Bone marrow (tissue), 2 donors: ENCODE results near the gene GAS6.

Experiments used
- DNase-seq, 2 donors: peaks; one replicate each; lab custom pipeline; 2025; lab: John Stamatoyannopoulos, UW

Gene GAS6

DNA sequence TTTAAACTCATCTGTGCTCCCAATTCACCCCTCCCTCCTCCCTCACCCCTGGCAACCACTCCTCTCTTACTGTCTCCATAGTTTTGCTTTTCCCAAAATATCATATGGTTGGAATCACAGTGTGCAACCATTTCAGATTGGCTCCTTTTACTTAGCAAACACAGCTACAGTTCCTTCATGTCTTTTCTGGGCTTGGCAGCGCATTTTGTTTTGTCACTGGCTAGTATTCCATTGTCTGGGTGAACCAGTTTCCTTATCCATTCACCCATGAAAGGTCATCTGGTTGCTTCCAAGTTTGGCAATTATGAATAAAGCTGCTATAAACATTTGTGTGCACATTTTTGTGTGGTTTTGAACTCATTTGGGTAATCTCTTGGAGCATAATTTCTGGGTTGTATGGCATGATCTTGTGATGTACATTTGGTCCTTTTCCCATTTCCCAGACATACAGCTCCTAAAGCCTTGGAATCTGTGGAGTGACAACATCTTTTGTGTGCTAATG lies 23.9 kb upstream of the GAS6 start:
- DNase-seq, result no peak

DNA sequence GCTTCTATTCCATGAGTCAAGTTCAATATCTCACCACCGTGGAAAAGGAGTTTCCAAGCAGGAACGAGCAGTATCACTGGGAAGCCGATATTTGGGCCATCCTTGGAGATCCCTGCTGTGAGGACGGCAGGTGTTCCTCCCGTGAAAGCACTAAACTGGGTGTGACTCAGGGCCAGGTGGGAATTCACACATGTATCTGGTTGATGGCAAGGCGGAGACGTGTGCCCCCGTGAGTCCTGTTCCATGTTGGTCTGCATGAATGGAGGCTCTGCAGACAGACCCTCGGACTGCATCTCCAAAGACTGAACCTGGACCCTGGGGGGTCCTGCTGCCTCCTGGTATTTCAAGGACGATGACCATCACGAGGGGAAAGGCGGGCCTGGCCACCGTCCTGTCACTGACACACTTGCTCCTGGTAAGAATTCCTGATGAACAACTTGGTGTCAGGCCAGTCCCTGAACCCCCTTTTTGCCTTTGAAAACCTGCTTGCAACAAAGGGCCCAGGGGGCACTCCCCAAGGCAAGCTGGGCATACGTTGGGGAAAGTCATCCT lies 22.8 kb upstream of the GAS6 start:
- no peak for DNase-seq

DNA sequence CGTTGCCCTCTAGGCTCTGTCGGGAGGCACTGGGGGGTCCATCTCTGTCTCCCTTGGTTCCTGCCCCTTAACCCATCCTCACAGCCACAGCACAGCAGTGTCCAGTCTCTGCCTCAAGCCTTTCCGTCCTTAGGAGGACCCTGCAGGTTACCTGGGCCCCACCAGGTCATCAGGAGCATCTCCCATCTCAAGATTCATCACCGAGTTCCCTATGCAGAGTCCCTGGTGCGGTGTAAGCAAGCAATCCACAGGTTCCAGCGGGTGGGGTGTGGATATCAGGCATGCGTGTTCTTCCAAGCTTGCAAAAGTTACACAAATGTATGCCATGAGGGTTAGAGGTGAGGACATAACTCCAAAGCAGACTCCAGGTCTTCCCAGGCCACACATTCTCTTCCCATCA lies 20.9 kb upstream of the GAS6 start:
- no peak for DNase-seq

DNA sequence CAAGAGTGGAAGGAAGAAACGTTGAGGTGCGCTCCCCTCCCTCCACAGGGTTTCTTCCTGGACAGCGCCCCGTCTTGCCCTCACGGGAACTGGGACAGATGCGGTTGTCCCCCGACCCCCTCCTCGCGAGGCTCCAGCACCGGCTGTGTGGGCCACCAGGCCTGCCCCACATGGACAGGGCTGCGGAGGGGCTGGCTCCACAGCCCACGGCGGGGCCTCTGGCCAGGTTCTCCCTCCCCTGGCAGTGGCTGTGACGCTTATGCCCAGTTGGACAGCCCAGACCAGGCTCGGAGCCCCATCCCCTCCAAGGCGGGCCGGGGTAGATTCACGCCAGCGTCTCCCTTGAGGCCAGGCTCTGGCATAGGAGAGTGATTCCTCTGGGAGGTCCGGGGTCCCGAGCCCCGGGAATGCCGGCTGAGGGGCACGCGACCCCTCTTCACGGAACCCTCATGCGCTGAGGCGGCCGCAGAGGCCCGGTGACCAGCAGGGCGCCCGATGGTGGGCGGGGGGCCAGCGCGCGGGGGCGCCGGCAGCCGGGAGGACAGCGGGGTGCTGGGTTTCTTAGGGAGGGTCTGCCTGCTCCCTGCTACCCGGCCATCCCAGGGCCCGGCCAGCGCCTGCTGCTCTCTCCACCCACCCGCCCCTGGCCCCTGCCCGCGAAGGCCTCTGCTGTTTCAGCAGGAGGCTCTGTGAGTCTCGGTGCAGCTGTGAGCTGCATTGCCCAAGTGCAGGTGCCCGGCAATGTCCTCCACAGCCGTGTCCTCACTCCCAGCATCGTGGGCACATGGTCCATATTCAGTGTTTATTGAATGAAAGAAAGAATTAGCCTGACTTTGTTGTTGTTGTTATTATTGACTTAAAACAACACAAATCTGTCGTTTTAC lies 20.3 kb upstream of the GAS6 start:
- no peak for DNase-seq

DNA sequence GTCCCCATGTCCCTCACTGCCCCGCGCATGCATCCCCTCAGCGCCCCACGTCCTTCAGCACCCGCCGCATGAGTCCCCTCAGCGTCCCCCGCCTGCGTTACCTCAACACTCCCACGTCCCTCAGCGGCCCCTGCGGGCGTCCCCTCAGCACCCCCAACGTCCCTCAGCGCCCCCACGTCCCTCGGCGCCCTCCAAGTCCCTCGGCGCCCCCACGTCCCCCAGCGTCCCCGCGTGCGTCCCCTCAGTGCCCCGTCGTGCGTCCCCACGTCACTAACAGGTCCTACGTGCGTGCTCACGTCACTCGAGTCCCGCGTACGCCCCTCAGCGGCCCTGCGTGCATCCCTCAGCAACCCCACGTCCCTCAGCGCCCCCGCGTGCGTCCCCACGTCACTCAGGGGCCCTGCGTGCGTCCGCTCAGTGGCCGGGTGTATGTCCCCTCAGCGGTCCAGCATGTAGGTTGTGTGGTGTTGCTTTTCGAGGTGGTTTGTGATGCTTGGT lies 19.5 kb upstream of the GAS6 start:
- no peak for DNase-seq

DNA sequence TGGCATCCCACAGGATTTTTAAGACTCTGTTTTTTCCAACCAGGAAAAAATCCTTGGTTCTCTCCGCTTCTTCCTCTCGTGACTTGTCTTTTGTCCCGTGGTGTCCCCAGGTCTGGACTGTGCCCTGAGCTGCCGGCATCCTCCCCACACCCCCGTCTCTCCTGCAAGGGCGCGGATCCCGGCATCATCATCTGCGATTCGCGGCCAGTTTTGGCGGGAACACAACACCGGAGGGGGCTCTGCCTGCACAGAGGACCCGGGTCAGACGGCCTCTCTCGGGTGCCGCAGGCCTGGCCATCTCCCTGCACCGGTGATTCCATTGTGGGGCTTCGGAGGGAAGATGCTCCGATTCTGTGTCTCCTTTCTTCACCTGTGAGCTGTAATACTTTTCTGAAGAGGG lies 18.8 kb upstream of the GAS6 start:
- no peak for DNase-seq

DNA sequence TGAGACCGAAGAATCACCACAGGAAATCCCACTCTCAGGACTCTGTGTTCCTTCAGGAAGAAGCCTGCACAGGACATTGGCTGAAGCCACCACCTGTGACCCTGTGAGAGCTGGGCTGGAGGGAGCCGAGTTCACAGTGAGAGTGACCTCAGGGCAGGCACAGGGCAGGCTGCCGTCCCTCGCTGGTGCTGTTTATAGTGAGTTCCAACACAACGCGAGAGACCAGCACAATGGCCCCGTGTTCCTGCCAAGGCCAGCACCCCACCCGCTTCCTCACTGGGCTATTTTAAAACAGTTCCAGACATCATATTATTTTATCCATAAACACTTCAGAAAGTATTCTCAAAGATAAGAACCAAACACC lies 18.4 kb upstream of the GAS6 start:
- DNase-seq, result no peak

DNA sequence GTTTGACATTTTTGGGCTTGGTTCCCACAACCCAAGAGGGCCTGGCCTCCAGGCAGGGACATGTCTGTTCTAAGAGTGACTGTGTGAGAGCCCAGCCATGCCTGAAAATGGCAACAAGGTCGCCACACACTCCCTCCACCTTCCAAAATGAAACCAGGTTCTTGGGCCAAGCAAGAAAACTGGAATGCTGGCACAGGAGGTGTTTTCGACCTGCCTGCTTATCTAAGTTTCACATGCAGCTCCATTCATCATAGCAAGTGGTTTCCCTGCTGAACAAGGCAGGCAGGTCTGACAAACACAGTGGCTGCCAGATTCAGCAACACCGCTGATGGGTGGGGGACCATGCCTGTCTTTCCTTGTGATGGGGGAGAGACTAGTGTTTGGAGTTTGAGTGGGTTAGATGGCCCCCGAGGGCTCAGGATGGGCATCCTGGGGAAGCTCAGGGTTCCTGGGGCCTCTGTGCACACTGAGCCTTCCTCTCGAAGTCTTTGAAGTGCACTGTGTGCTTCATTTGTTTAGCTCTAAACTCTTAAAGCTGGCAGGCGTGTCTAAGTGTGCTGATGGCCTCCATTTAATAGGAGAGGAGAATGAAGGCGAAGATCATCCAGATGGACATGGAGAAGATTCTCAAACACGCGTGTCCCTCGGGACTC lies 17.9 kb upstream of the GAS6 start:
- no peak for DNase-seq

DNA sequence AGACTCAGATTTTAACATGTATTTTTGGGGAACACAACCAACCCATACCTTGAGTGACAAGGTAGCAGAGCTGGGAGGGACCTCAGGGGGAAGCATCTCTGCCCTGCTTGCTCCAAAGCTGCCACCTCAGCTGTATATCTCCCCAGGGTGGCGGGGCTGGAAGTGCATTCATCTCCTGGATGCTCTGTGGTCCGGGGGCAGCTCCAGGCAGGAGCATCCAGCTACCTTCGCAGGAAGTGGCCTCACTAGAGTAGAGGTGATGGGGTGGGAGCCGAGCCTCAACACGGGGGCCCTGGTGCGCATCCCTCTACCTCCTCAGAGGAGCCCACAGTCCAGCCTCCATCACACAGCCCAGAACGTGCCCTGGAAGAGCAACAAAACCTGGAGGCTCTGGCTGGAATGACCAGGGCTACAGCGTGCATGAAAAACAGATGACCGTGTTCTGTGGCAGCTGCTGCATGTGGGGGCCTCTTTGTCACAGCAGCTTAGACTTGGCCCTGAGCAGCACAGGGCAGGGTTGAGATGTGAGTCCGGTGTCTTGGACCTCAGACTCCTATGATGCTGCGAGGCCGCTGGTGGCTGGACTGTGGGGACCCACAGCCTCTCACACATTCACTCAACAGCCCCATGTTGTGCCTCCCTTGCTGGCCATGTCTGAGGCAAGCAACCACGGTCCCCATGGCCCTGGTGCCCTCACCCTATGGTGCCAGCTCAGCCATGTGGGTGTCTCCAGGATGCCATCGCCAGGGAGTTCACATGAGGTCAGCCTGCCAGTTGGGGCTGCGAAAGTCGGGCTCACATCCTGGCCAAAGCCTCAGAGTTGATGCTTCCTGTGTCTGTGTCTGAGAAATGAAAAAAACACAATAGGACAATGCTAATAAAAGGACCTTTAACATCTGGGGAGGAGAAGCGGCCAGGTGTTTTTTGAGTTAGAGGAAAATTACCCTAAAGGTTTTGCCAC lies 17.1 kb upstream of the GAS6 start:
- no peak for DNase-seq

DNA sequence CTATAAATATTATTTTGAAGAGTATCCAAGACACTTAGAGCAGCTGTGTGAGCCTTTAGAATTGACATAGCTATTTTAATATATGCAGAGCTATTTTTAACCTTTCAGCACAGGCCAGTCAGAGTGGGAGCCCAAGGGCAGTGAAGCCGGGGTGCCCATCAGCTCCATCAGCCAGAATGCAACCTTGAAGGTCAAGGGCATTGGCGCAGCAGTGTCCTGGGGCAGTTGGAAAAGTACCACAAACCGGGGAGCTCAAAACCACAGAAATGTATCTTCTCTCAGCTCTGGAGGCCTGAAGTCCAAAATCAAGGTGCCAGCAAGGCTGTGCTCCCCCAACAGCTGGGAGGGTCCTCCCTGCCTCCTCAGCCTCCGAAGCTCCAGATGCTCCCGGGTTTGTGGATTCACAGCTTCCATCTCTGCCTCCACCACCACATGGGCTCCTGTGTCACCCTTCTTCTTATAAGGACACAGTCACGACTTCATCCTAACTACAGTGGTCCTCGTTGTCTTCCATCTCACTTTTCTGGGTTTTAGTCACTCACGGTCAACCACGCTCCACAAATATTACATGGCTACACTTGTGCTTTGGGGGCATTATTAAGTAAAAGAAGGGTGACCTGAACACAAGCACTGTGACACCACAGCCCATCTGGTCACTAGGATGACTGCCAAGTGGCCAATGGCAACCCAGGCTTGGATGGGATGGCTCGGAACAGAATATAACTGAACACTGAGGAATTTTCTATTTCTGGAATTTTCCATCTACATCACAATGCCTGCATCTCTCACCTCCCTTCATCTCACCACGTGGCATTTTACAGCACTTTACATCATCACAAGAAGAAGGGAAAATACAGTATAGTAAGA lies 15.9 kb upstream of the GAS6 start:
- no peak for DNase-seq

DNA sequence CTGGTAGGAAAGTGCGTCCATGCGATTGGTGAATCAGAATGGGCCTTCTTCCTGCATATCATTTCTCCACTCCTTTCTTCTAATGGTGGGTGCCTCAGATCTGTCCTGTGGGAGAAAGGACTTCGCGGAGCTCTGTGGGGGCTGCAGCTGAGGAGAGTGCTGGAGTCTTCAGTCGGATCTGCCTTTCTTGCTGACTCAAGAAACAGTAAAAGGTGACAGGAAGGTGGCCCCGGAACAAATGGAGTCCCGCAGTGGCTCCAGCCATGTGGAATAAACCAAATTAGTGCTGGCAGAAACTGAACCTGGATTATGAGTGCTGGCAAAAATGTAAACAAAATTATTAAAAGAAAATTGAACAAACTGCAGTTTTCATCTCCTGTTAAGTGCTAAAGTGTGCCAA lies 15.1 kb upstream of the GAS6 start:
- DNase-seq, result no peak

DNA sequence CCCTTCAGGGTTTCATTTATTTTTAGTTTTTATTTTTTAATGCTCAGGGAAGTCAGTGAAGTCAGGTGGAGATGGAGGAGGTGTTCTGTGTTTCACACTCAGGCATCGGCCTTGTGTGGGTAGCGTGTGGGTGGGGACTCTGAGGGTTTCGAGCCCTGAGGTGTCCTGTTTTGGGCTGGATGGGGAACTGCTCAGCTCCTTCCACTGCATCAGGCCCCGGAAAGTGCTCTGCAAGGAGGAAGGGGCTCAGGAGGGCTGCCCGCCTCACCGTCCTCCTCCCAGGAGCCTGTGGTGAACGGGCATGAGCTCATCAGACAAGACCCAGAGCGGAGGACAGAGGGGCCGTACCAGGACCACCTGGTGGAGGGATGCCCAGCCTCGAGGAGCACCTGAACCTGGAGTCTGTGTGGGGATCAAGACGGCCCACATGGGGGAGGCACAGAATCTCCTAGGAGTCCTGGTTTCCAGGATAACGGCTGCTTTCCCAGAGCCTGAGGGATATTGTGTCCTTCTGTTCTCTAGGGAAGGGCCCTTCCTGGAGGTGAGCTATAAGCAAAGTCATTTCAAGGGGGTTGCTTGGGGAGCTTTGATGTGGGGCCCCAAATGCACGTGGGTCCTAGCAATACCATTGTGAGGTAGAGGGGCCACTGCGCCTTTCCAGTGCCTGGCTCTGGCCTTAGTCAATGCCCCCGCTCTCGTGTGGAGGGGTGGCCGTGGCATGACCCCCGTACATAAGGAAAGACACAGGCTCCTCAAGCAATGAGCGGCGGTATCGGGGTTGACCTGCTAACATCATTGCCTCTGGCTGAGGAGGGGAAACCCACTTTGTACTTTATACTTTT lies 13.5 kb upstream of the GAS6 start:
- no peak for DNase-seq

DNA sequence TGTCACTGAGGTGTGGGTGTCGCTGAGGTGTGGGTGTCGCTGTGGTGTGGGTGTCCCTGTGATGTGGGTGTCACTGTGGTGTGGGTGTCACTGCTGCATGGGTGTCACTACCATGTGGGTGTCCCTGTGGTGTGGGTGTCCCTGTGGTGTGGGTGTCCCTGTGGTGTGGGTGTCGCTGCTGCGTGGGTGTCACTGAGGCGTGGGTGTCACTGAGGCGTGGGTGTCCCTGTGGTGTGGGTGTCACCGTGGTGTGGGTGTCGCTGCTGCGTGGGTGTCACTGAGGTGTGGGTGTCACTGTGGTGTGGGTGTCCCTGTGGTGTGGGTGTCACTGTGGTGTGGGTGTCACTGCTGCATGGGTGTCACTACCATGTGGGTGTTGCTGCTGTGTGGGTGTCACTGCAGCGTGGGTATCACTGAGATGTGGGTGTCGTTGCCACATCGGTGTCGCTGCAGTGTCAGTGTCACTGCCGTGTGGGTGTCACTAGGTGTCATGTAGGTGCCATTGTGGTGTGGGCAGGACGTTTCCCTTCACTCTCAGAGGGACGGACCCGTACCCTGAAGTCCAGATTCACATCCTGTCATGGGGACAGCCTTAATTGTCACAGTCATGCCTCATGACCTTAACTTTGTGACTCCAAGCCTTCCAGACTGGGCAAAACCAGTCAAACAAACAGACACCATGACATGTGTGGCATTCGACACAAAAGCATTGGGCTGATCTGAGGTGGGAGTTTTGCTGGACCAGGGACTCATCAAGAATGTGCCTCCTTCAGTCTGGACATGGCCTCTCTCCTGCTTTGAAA lies 12.7 kb upstream of the GAS6 start:
- no peak for DNase-seq

DNA sequence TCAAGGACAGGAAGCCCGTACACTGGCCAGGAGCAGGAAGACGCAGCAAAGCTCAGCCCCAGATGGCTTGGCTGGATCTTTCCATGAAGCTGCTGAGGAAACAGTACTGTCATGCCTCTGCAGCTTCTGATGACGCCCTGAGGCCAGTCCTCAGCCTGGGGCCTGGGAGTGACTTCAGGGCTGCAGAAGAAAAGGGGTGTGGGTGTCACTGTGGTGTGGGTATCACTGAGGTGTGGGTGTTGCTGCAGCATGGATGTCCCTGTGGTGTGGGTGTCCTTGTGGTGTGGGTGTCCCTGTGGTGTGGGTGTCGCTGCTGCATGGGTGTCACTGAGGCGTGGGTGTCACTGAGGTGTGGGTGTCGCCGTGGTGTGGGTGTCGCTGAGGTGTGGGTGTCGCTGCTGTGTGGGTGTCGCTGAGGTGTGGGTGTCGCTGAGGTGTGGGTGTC lies 12.0 kb upstream of the GAS6 start:
- no peak for DNase-seq

DNA sequence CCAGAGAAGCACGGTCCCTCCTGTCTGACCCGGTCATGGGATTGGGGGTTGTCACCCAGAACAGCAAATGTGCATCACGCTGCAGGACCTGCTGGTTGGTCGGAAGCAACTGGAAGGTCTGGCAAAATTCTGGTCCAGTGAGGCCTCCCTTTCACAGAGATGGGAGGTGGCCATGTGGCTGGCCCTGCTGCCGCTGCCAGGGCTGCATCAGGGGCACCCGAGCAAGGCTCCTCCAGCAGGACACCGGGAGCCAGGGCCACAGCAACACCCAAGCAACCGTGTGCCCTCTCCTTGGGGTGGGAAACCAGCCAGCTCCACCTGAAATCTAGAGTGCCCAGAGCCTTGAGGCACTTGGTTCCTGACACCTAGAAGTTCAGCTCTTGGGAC lies 11.5 kb upstream of the GAS6 start:
- no peak for DNase-seq

DNA sequence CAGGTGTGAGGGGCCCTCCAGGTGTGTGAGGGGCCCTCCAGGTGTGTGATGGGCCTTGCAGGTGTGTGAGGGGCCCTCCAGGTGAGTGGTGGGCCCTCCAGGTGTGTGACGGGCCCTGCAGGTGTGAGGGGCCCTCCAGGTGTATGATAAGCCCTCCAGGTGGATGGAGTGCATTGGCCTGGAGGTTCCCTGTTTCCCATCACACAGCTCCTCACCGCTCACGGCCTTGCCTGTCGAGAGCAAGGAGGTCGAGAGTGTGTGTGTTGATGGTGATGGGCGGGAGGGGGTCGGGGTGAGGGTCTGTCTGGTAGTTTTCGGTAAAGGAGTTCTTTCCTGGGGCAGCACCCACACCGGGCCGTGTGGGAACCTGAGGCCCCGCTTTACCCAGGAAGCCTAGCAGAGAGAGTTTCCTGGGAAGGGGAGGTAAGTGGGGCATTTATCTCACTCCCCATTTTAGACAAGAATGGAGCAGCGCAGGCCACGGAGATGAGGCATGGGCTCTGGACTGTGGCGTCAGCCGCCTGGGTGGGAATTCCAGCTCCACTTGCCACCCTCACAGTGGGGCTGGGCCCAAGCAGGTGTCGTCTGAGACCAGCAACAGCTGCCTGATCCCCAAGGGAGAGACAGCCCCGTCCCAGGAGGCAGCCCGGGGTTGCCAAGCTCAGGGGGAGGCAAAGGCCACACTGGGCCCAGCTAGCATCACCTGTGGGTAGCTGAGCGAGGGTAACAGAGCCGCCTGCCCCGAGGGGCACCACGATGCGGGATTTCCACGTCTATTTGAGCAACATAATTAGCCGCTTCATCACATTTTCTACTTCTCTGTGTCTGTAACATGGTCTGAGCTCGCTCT lies 10.9 kb upstream of the GAS6 start:
- DNase-seq, result no peak

DNA sequence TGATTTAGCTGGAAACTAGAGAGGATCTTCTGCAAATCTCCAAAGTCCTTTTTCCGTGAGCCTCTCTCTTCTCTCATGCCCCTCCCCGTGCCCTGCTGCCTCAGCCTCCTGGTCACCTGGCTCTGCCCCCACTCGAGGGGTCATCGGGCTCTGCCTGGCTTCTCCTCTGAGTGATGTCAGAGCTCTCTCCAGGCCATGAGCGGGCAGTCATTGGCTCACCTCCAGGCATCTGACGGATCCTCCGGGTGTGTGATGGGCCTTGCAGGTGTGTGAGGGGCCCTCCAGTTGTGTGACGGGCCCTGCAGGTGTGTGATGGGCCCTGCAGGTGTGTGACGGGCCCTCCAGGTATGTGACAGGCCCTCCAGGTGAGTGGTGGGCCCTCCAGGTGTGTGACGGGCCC lies 10.3 kb upstream of the GAS6 start:
- DNase-seq, result no peak

DNA sequence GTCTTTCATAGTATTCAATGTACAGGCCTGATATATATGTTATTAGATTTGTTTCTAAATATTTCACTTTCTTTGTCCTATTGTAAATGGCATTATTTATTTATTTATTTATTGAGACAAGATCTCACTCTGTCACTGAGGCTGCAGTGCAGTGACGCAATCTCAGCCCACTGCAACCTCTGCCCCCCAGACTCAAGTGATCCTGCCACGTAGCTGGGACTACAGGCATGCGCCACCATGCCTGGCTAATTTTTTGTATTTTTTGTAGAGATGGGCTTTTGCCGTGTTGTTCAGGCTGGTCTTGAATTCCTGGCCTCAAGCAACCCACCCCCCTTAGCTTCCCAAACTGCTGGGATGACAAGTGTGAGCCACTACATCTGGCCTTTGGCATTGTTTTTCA lies 5.4 kb upstream of the GAS6 start:
- no peak for DNase-seq
